Neural cell (in vitro differentiated cells): Measurements from ENCODE around the gene SPATA22.

Experiments
- EP300 ChIP-seq: fragments of 450-650 bp; conservative IDR thresholded peaks from 2 replicates; pipeline ENCODE4 v1.6.1; 2014; ENCODE audit warnings: antibody characterized with exemption, mild to moderate bottlenecking, moderate library complexity; ENCODE audit not compliant: poor library complexity, severe bottlenecking
- EZH2 ChIP-seq: fragments of 200-600, 300-800 bp; shearing (Covaris generic), sonication (generic); IDR thresholded peaks from 2 replicates; pipeline ENCODE4 v1.6.1; 2014; ENCODE audit warnings: antibody characterized with exemption, low read length, borderline replicate concordance, mild to moderate bottlenecking; ENCODE audit not compliant: insufficient read depth, poor library complexity, severe bottlenecking
- POLR2AphosphoS5 ChIP-seq: IDR thresholded peaks from 2 replicates; pipeline ENCODE4 v1.6.1; 2012
- SMC3 ChIP-seq: fragments of 450-650 bp; conservative IDR thresholded peaks from 2 replicates; pipeline ENCODE4 v1.6.1; 2014; ENCODE audit warnings: antibody characterized with exemption, mild to moderate bottlenecking, moderate library complexity; ENCODE audit not compliant: poor library complexity
- TAF1 ChIP-seq: IDR thresholded peaks from 2 replicates; pipeline ENCODE4 v1.6.1; 2012; ENCODE audit warnings: low read depth
- TF ChIP-seq, protein P1 (sequence below): fragments of 450-650 bp; IDR thresholded peaks from 2 replicates; pipeline ENCODE4 v1.5.1; 2014; ENCODE audit warnings: antibody characterized with exemption, mild to moderate bottlenecking, moderate library complexity; ENCODE audit not compliant: poor library complexity, severe bottlenecking
- TF ChIP-seq, protein P2 (sequence below): IDR thresholded peaks from 2 replicates; pipeline ENCODE4 v1.6.1; 2012; ENCODE audit warnings: borderline replicate concordance

DNA sequence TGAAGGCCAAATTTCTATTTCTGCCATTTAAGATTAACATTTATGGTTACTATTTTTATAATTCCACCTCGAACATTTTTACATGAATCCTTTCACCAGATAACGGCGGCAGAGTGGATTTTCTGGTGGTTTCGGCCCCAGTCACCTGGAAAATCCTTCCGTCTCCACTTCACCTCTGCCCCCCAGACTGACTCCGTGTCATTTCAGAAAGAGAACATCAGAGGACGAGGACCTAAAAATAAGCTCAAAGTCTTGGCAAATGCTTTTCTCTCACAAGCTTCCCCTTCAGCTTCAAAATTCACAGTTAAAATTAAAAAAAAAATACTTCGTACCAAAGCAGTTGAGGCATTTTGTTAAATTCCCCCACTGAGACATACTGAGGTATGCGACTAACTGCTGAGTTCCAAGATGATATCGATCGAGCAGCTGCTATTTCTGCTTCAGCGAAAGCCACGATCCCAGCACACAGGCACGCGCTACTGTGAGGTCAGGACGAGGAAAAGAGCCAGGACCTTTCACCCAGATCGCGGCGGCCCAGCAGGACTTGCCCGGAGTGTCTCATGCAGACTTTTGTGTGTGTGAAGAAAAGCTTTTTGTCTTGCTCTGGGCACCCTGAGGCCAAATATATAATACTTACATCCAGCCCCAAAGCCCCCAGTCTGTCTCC, 41.0 kb upstream of the SPATA22 start:
- TF ChIP-seq, protein P1, sequence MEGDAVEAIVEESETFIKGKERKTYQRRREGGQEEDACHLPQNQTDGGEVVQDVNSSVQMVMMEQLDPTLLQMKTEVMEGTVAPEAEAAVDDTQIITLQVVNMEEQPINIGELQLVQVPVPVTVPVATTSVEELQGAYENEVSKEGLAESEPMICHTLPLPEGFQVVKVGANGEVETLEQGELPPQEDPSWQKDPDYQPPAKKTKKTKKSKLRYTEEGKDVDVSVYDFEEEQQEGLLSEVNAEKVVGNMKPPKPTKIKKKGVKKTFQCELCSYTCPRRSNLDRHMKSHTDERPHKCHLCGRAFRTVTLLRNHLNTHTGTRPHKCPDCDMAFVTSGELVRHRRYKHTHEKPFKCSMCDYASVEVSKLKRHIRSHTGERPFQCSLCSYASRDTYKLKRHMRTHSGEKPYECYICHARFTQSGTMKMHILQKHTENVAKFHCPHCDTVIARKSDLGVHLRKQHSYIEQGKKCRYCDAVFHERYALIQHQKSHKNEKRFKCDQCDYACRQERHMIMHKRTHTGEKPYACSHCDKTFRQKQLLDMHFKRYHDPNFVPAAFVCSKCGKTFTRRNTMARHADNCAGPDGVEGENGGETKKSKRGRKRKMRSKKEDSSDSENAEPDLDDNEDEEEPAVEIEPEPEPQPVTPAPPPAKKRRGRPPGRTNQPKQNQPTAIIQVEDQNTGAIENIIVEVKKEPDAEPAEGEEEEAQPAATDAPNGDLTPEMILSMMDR, result no peak
- TF ChIP-seq SMC3 (no peak), EZH2 (no peak), EP300 (no peak), TAF1 (no peak), POLR2AphosphoS5 (no peak)
- TF ChIP-seq, protein P2, sequence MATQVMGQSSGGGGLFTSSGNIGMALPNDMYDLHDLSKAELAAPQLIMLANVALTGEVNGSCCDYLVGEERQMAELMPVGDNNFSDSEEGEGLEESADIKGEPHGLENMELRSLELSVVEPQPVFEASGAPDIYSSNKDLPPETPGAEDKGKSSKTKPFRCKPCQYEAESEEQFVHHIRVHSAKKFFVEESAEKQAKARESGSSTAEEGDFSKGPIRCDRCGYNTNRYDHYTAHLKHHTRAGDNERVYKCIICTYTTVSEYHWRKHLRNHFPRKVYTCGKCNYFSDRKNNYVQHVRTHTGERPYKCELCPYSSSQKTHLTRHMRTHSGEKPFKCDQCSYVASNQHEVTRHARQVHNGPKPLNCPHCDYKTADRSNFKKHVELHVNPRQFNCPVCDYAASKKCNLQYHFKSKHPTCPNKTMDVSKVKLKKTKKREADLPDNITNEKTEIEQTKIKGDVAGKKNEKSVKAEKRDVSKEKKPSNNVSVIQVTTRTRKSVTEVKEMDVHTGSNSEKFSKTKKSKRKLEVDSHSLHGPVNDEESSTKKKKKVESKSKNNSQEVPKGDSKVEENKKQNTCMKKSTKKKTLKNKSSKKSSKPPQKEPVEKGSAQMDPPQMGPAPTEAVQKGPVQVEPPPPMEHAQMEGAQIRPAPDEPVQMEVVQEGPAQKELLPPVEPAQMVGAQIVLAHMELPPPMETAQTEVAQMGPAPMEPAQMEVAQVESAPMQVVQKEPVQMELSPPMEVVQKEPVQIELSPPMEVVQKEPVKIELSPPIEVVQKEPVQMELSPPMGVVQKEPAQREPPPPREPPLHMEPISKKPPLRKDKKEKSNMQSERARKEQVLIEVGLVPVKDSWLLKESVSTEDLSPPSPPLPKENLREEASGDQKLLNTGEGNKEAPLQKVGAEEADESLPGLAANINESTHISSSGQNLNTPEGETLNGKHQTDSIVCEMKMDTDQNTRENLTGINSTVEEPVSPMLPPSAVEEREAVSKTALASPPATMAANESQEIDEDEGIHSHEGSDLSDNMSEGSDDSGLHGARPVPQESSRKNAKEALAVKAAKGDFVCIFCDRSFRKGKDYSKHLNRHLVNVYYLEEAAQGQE, result no peak
